H1 (cell line): ENCODE data around the gene AGFG2. TPM values are rescaled to one million over a fixed set of nuclear protein-coding genes. Genes with fewer than 3 reads are reported as not detected.

Source experiments
- CTCF ChIA-PET: fragments of 300-600 bp; sonication (Branson Sonifier 250); formaldehyde crosslinking; loops from one replicate; lab custom pipeline; 2021; ENCODE audit not compliant: partially characterized antibody; lab: Charles Lee
- POLR2A ChIA-PET: fragments of 300-600 bp; sonication (Branson Sonifier 250); formaldehyde crosslinking; loops from one replicate; lab custom pipeline; 2021; ENCODE audit warnings: inconsistent platforms; ENCODE audit not compliant: partially characterized antibody; lab: Charles Lee
- DNase-seq, 2 experiments: peaks; one replicate each; pipeline versions ENCODE4 v3.0.0 to v3.0.0-alpha.2; 2010 to 2022; ENCODE audit warnings: low spot score in 2 of 2, low read depth in 1 of 2, mixed read lengths in 1 of 2
- FAIRE-seq: peaks from 2 replicates; lab custom pipeline; 2011; peaks lifted over from hg19 to GRCh38; lab: Jason Lieb, UNC
- H2AFZ ChIP-seq: 2 replicates; pipeline ENCODE4 v1.8.1; 2012; ENCODE audit warnings: low read length, inconsistent platforms
- H2AK5ac ChIP-seq: 2 replicates; pipeline ENCODE4 v1.6.1; 2013; ENCODE audit warnings: low read depth, low read length
- H2BK120ac ChIP-seq: replicated peaks from 2 replicates; pipeline ENCODE3; 2013; ENCODE audit warnings: low read depth, low read length, inconsistent platforms
- H2BK12ac ChIP-seq: 2 replicates; pipeline ENCODE4 v1.6.1; 2013; ENCODE audit warnings: low read depth, low read length
- H2BK15ac ChIP-seq: 2 replicates; pipeline ENCODE4 v1.6.1; 2013; ENCODE audit warnings: low read length
- H2BK20ac ChIP-seq: 2 replicates; pipeline ENCODE4 v1.6.1; 2013; ENCODE audit warnings: low read length
- H2BK5ac ChIP-seq: 2 replicates; pipeline ENCODE4 v1.6.1; 2013; ENCODE audit warnings: low read depth, low read length
- H3K14ac ChIP-seq: 2 replicates; pipeline ENCODE4 v1.6.1; 2013; ENCODE audit warnings: inconsistent platforms; ENCODE audit not compliant: insufficient read length
- H3K18ac ChIP-seq: 2 replicates; pipeline ENCODE4 v1.6.1; 2013; ENCODE audit warnings: low read length; ENCODE audit errors: extremely low read depth
- H3K23ac ChIP-seq: 2 replicates; pipeline ENCODE4 v1.6.1; 2013; ENCODE audit warnings: inconsistent platforms; ENCODE audit not compliant: insufficient read length
- H3K23me2 ChIP-seq: 2 replicates; pipeline ENCODE4 v1.6.1; 2013; ENCODE audit warnings: low read depth, low read length
- H3K27ac ChIP-seq: 2 replicates; pipeline ENCODE4 v1.6.1; 2011; ENCODE audit warnings: low read depth, low read length, inconsistent platforms
- H3K27me3 ChIP-seq, 4 experiments: replicated peaks in 1 of 4; 1 replicate in 1 of 4; 2 replicates in 3 of 4; pipeline versions ENCODE4 v1.6.1 to v1.8.1; 2011 to 2013; ENCODE audit warnings: low read length in 3 of 4, mild to moderate bottlenecking in 3 of 4, inconsistent platforms in 2 of 4, mixed read lengths in 2 of 4, moderate library complexity in 1 of 4; ENCODE audit not compliant: control insufficient read depth in 3 of 4, insufficient read depth in 3 of 4; ENCODE audit errors: extremely low read depth in 1 of 4
- H3K36me3 ChIP-seq, 4 experiments: 2 replicates each; pipeline versions ENCODE4 v1.6.1 to v1.8.1; 2011 to 2013; ENCODE audit warnings: mild to moderate bottlenecking in 4 of 4, low read length in 3 of 4, moderate library complexity in 2 of 4, control low read depth in 1 of 4, inconsistent platforms in 1 of 4; ENCODE audit not compliant: insufficient read depth in 4 of 4, control insufficient read depth in 2 of 4
- H3K4ac ChIP-seq: replicated peaks from 2 replicates; pipeline ENCODE3; 2013; ENCODE audit warnings: low read length, low read depth, mixed read lengths, inconsistent platforms; ENCODE audit not compliant: insufficient read length
- H3K4me1 ChIP-seq, 4 experiments: replicated peaks in 1 of 4; 1 replicate in 1 of 4; 2 replicates in 3 of 4; pipeline versions ENCODE4 v1.6.1 to v1.8.1; 2011 to 2013; ENCODE audit warnings: low read length in 3 of 4, inconsistent platforms in 2 of 4, mixed read lengths in 1 of 4; ENCODE audit not compliant: insufficient read depth in 4 of 4, control insufficient read depth in 3 of 4
- H3K4me2 ChIP-seq, 2 experiments: 2 replicates each; pipeline versions ENCODE4 v1.6.1 to v1.8.1; 2011 to 2013; ENCODE audit warnings: low read depth in 2 of 2, low read length in 2 of 2, control low read depth in 1 of 2, inconsistent platforms in 1 of 2, mild to moderate bottlenecking in 1 of 2; ENCODE audit not compliant: insufficient read depth in 1 of 2
- H3K4me3 ChIP-seq, 4 experiments: fragments of 200-600, 300-600 bp in 1 of 4; sonication (generic), shearing (Covaris generic), sonication (Bioruptor Twin) in 1 of 4; 2 replicates each; pipeline versions ENCODE4 v1.5.1 to v1.8.1; 2011 to 2016; ENCODE audit warnings: low read length in 4 of 4, low read depth in 3 of 4, control low read depth in 2 of 4, inconsistent platforms in 2 of 4, mild to moderate bottlenecking in 2 of 4, mixed read lengths in 1 of 4, moderate library complexity in 1 of 4; ENCODE audit not compliant: insufficient read depth in 2 of 4; ENCODE audit errors: extremely low read depth in 1 of 4
- H3K56ac ChIP-seq: replicated peaks from 2 replicates; pipeline ENCODE3; 2013; ENCODE audit warnings: low read depth, mild to moderate bottlenecking, mixed read lengths, low read length, inconsistent platforms; ENCODE audit not compliant: insufficient read length
- H3K79me1 ChIP-seq: 2 replicates; pipeline ENCODE4 v1.6.1; 2013; ENCODE audit warnings: low read depth, low read length, control low read depth
- H3K79me2 ChIP-seq, 2 experiments: 2 replicates each; pipeline versions ENCODE4 v1.6.1 to v1.8.1; 2012 to 2013; ENCODE audit warnings: low read length in 2 of 2, mild to moderate bottlenecking in 2 of 2, inconsistent platforms in 1 of 2; ENCODE audit not compliant: insufficient read depth in 2 of 2, control insufficient read depth in 1 of 2
- H3K9ac ChIP-seq, 4 experiments: replicated peaks in 1 of 4; 1 replicate in 1 of 4; 2 replicates in 3 of 4; pipeline versions ENCODE4 v1.6.1 to v1.8.1; 2011 to 2013; ENCODE audit warnings: low read depth in 3 of 4, low read length in 3 of 4, control low read depth in 2 of 4, mild to moderate bottlenecking in 2 of 4, moderate library complexity in 2 of 4, inconsistent platforms in 1 of 4; ENCODE audit errors: extremely low read depth in 1 of 4
- H3K9me3 ChIP-seq, 2 experiments: 2 replicates each; pipeline versions ENCODE4 v1.6.1 to v1.8.1; 2012 to 2013; ENCODE audit warnings: mild to moderate bottlenecking in 2 of 2, moderate library complexity in 2 of 2, control low read depth in 1 of 2, inconsistent platforms in 1 of 2, low read depth in 1 of 2, low read length in 1 of 2, mixed read lengths in 1 of 2; ENCODE audit not compliant: insufficient read depth in 2 of 2
- H4K20me1 ChIP-seq, 2 experiments: replicated peaks in 1 of 2; 2 replicates each; pipeline versions ENCODE3 to v1.8.1; 2011 to 2013; ENCODE audit warnings: inconsistent platforms in 2 of 2, low read length in 2 of 2, mild to moderate bottlenecking in 1 of 2; ENCODE audit not compliant: insufficient read depth in 2 of 2, control insufficient read depth in 1 of 2
- H4K5ac ChIP-seq: 2 replicates; pipeline ENCODE4 v1.6.1; 2013; ENCODE audit warnings: low read length, low read depth, mixed read lengths, inconsistent platforms; ENCODE audit not compliant: insufficient read length
- H4K8ac ChIP-seq: 2 replicates; pipeline ENCODE4 v1.8.0; 2013; ENCODE audit warnings: mild to moderate bottlenecking, moderate library complexity, low read length, inconsistent platforms; ENCODE audit not compliant: insufficient read depth; ENCODE audit errors: extremely low read depth
- H4K91ac ChIP-seq: replicated peaks from 2 replicates; pipeline ENCODE3; 2013; ENCODE audit warnings: low read length, mixed read lengths, inconsistent platforms; ENCODE audit not compliant: insufficient read length
- BCL11A ChIP-seq, 2 experiments: IDR thresholded peaks; one replicate each; pipeline ENCODE4 v1.6.1; 2011; ENCODE audit warnings: low read depth in 2 of 2, low read length in 2 of 2, mild to moderate bottlenecking in 2 of 2
- CBX5 ChIP-seq: fragments of 300-800, 300-1000 bp; sonication (generic); IDR thresholded peaks from 2 replicates; pipeline ENCODE4 v1.7.1; 2016; ENCODE audit warnings: antibody characterized with exemption, low read length, low read depth
- CTBP2 ChIP-seq: IDR thresholded peaks from 2 replicates; pipeline ENCODE4 v1.7.0; 2011; ENCODE audit warnings: borderline replicate concordance, mild to moderate bottlenecking, moderate library complexity, mixed read lengths, low read length; ENCODE audit not compliant: insufficient read depth, insufficient read length
- MAX ChIP-seq: IDR thresholded peaks from 2 replicates; pipeline ENCODE4 v1.6.1; 2012; ENCODE audit warnings: inconsistent platforms
- PHF8 ChIP-seq: fragments of 200-600 bp; sonication (generic); conservative IDR thresholded peaks from 2 replicates; pipeline ENCODE4 v1.7.1; 2012; ENCODE audit warnings: low read depth, mild to moderate bottlenecking, inconsistent platforms, low read length, moderate library complexity
- POU5F1 ChIP-seq: IDR thresholded peaks from 2 replicates; pipeline ENCODE4 v1.6.1; 2011; ENCODE audit warnings: low read depth, mild to moderate bottlenecking, low read length, moderate library complexity
- RNF2 ChIP-seq: fragments of 200-900, 300-1000 bp; sonication (generic); IDR thresholded peaks from 2 replicates; pipeline ENCODE4 v1.7.1; 2016; ENCODE audit warnings: borderline replicate concordance, low read depth, mild to moderate bottlenecking, antibody characterized with exemption, low read length; ENCODE audit not compliant: poor library complexity, severe bottlenecking; ENCODE audit errors: missing control alignments
- TAF1 ChIP-seq: IDR thresholded peaks from 2 replicates; pipeline ENCODE4 v1.6.1; 2011; ENCODE audit warnings: mild to moderate bottlenecking, low read depth, low read length
- TAF7 ChIP-seq: optimal IDR thresholded peaks from 2 replicates; pipeline ENCODE3; 2011; ENCODE audit warnings: low read depth, mild to moderate bottlenecking, inconsistent platforms, low read length, moderate library complexity, borderline replicate concordance
- WGBS, 2 experiments: shearing (Covaris generic) in 1 of 2; methylation state at CpG; one replicate each; pipeline versions ENCODE4 v1.1.6 to v1.1.7; 2013 to 2015; ENCODE audit warnings: low lambda C conversion rate in 2 of 2, mixed read lengths in 2 of 2, inconsistent platforms in 1 of 2, low coverage in 1 of 2, missing lambda C conversion rate in 1 of 2; ENCODE audit not compliant: insufficient replicate concordance in 2 of 2, insufficient coverage in 1 of 2, insufficient read length in 1 of 2; ENCODE audit errors: extremely low coverage in 1 of 2, missing lambda C conversion rate in 1 of 2; 5-methylcytosine and 5-hydroxymethylcytosine counted together
- polyA plus RNA-seq, 7 experiments: library from polyadenylated mRNA; depleted of rRNA in 3 of 7; stranded (reverse) in 5 of 7; unstranded in 2 of 7; fragments of >200 nt in 5 of 7; fragments of 200-250 nt in 2 of 7; gene quantifications; 1 replicate in 5 of 7; 2 replicates in 1 of 7; 4 replicates in 1 of 7; pipeline versions ENCODE4 v1.2.1 to v1.2.3, GENCODE V29; 2011 to 2013; ENCODE audit warnings: missing spikeins in 2 of 7, mixed read lengths in 2 of 7
- total RNA-seq: library from RNA; stranded (reverse); fragmentation: NEBNext Ultra II Directional; extraction: Animal tissue kit (Norgen Biotek cat#: 25700); gene quantifications from 2 replicates; pipeline ENCODE4 v1.2.1, GENCODE V29; 2021

The AGFG2 gene
- total and polyA plus RNA-seq, 2 of the 8 experiments (the other 6 are each of a cell fraction or from before 2014, with no cell fraction given) = 7.6 to 11.2 TPM

DNA sequence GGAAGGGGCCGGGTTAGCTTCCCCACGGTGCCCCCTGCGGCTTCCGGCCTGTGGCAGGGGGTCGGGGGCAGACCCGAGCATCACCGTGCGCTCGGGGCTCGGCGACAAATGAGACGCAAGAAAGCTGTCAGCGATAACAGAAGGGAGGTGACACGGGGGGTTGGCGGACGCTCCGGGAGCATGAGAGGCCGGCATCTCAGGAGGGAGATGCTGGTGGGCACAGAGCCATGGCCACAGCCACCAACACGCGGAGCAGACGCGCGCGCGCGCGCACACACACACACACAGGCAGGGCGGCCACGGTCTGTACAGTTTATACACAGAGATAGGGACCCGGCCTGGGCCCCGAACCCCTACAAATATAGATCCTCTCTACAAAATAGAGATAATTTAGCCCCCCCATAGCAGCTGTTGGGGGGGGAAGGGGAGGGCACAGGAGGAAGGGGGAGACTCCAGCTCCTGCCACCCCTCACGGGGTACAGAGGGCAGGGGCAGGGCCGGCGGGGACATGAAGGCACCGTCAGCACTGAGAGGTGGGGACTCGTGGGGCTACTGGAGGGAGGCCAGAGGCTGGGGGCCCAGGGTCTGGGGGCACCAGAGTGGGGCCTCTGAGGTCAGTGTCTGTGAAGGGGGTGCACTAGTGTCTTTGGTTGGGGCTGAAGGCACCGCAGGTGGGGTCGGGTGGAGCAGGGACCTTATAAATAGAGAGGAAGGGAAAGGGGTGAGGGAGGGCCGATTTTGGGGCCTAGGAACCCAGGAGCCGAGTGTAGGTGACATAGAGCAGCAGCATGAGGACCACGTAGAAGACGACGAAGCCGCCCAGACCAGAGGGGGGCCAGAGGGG is 35.6 kb downstream of the AGFG2 start:
- Histone ChIP-seq H3K9me3 (no peaks in the 10 kb centered on the region), H3K4me2 (no peak overlapping the region), H3K36me3 (peaks cover 3 to 24% (median 16%) of the 10 kb centered on the region in 4 experiments; a peak in 5 of 8 replicates), H3K14ac (no peak overlapping the region), H3K4ac (no peak overlapping the region), H2BK12ac (no peak overlapping the region), H3K79me2 (no peaks in the 10 kb centered on the region), H4K91ac (no peak overlapping the region), H4K20me1 (peaks cover 0 to 10% of the 10 kb centered on the region in 2 experiments), H2BK5ac (no peak overlapping the region), H4K5ac (no peak overlapping the region), H2BK15ac (no peak overlapping the region), H3K27ac (no peak overlapping the region), H3K79me1 (peaks cover 2% of the 10 kb centered on the region; the same call in 1 of the 2 replicates), H2BK20ac (no peak overlapping the region), H2AK5ac (no peak overlapping the region), H2BK120ac (no peak overlapping the region), H3K27me3 (peaks cover 0 to 4% (median under 1%) of the 10 kb centered on the region in 4 experiments; a peak in 1 of 7 replicates), H3K4me3 (no peak overlapping the region), H3K23me2 (peaks cover 7% of the 10 kb centered on the region; the same call in 1 of the 2 replicates), H3K9ac (no peak overlapping the region), H3K56ac (no peak overlapping the region), H3K18ac (no peak overlapping the region), H3K23ac (no peak overlapping the region), H2AFZ (no peak overlapping the region), H4K8ac (no peak overlapping the region), H3K4me1 (peaks cover 0 to 26% (median 20%) of the 10 kb centered on the region in 4 experiments; a peak in 6 of 7 replicates)
- no peak for DNase-seq
- ChIA-PET POLR2A (interaction anchor here (0.6 to 4.8 kb wide), 2 partner anchors 10 to 14 kb away, joined by 3 to 83 read pairs; partner anchors contain the start of genes FBXO24 and LRCH4), CTCF (interaction anchor here (0.9 to 4.8 kb wide), 5 partner anchors 10 to 181 kb away, joined by 3 to 53 read pairs (median 5); partner anchors contain the start of genes FBXO24 and LRCH4)
- WGBS, 2 experiments = 95% methylated on average over 29 of the region's 44 CpGs; no CpG with 5 or more reads in 1 of the 2 experiments
- no peak for FAIRE-seq
- TF ChIP-seq RNF2 (no peak), BCL11A (IDR thresholded peaks at IDR 0.05; ENCODE audit: low read depth in 2 of 2, low read length in 2 of 2) (no peak), TAF7 (no peak), MAX (no peak), CBX5 (no peak), POU5F1 (no peak), PHF8 (no peak), CTBP2 (no peak), TAF1 (no peak)
